Cardiac septum (tissue), 1 donor: ENCODE results near the gene TMEM45A. TPM values are rescaled to one million over a fixed set of nuclear protein-coding genes. Genes with fewer than 3 reads are reported as not detected.
"Not testable (repeated sequence)": the region's sequence is repeated elsewhere in the genome, so short reads cannot be mapped to it uniquely, and the experiment has no call there.

Experiments
- DNase-seq: peaks from one replicate; pipeline ENCODE4 v3.0.0-alpha.2; 2020; ENCODE audit warnings: low spot score
- intact Hi-C: fragments of 100-400 bp; cut with DNase I; formaldehyde crosslinking; loops from one replicate; pipeline ENCODE4 v1.14.0; 2022
- total RNA-seq: library from RNA; stranded (reverse); fragmentation: NEBNext Ultra II Directional; extraction: Animal tissue kit (Norgen Biotek cat#: 25700); gene quantifications from one replicate; pipeline ENCODE4 v1.2.1, GENCODE V29; 2021
- donor health status: DM: no; HTN: no; CAD: no.

The TMEM45A gene
- total RNA-seq, 1 donor from 2014 or later = 4.8 TPM

GRCh38 chr3:100525753-100526612 is 33.6 kb downstream of the TMEM45A start:
- intact Hi-C loops = no loop called here
- no peak for DNase-seq

- intact Hi-C loops = no loop called here
These were observed 34.4 kb downstream of the TMEM45A start for GRCh38 chr3:100526613-100527346.

GRCh38 chr3:100527347-100527735 is 34.9 kb downstream of the TMEM45A start:
- intact Hi-C loops = no loop called here
- no peak for DNase-seq

More at GRCh38 chr3:100526613-100527346, 34.4 kb downstream of the TMEM45A start:
- DNase-seq = no peak

- DNase-seq = no peak
- intact Hi-C loops = no loop called here
These were observed 38.7 kb downstream of the TMEM45A start for GRCh38 chr3:100531093-100531492.

- DNase-seq = no peak
- intact Hi-C loops = no loop called here
These were observed 40.0 kb downstream of the TMEM45A start for GRCh38 chr3:100532411-100532810.

- intact Hi-C loops = no loop called here
- no peak for DNase-seq
These were observed 40.8 kb downstream of the TMEM45A start for GRCh38 chr3:100533176-100533575.

- intact Hi-C loops = no loop called here
- DNase-seq = no peak
These were observed 43.2 kb downstream of the TMEM45A start for GRCh38 chr3:100535610-100535943.

- no peak for DNase-seq
- intact Hi-C loops = no loop called here
These were observed 43.7 kb downstream of the TMEM45A start for GRCh38 chr3:100536093-100536492.

GRCh38 chr3:100537646-100538338 is 45.4 kb downstream of the TMEM45A start:
- DNase-seq = no peak
- intact Hi-C loops = no loop called here

- intact Hi-C loops = no loop called here
These were observed 45.9 kb downstream of the TMEM45A start for GRCh38 chr3:100538339-100538706.

GRCh38 chr3:100540791-100541334 is 48.4 kb downstream of the TMEM45A start:
- no peak for DNase-seq
- intact Hi-C loops = no loop called here

More at GRCh38 chr3:100538339-100538706, 45.9 kb downstream of the TMEM45A start:
- no peak for DNase-seq

GRCh38 chr3:100541428-100541827 is 49.0 kb downstream of the TMEM45A start:
- intact Hi-C loops, DNase-seq: not testable (repeated sequence)

GRCh38 chr3:100545371-100545770 is 53.0 kb downstream of the TMEM45A start:
- intact Hi-C loops = no loop called here
- no peak for DNase-seq

GRCh38 chr3:100546020-100546744 is 53.8 kb downstream of the TMEM45A start:
- no peak for DNase-seq
- intact Hi-C loops = no loop called here

- DNase-seq = no peak
- intact Hi-C loops = no loop called here
These were observed 55.6 kb downstream of the TMEM45A start for GRCh38 chr3:100548053-100548452.

GRCh38 chr3:100553618-100554372 is 61.4 kb downstream of the TMEM45A start:
- intact Hi-C loops = no loop called here
- DNase-seq = no peak

- no peak for DNase-seq
- intact Hi-C loops = no loop called here
These were observed 61.9 kb downstream of the TMEM45A start for GRCh38 chr3:100554373-100554676.

- intact Hi-C loops = no loop called here
- no peak for DNase-seq
These were observed 64.4 kb downstream of the TMEM45A start for GRCh38 chr3:100556673-100557310.
